Ovary (tissue), 3 donors: ENCODE results near the gene CFAP300.

Experiments used
- POLR2A ChIP-seq: fragments of 450-650 bp; IDR thresholded peaks from one replicate; pipeline ENCODE4 v1.6.1; 2017; ENCODE audit warnings: antibody characterized with exemption, mild to moderate bottlenecking, moderate library complexity
- TF ChIP-seq, protein P1 (sequence below), 3 donors: fragments of 450-650 bp in 2 of 3; fragments of 200-600 bp in 1 of 3; IDR thresholded peaks; one replicate each; pipeline versions ENCODE4 v1.5.1 to v1.8.0; 2016 to 2022; ENCODE audit warnings: antibody characterized with exemption in 3 of 3, mild to moderate bottlenecking in 1 of 3
- donor health status: DM: no; HTN: no; CAD: no.

DNA sequence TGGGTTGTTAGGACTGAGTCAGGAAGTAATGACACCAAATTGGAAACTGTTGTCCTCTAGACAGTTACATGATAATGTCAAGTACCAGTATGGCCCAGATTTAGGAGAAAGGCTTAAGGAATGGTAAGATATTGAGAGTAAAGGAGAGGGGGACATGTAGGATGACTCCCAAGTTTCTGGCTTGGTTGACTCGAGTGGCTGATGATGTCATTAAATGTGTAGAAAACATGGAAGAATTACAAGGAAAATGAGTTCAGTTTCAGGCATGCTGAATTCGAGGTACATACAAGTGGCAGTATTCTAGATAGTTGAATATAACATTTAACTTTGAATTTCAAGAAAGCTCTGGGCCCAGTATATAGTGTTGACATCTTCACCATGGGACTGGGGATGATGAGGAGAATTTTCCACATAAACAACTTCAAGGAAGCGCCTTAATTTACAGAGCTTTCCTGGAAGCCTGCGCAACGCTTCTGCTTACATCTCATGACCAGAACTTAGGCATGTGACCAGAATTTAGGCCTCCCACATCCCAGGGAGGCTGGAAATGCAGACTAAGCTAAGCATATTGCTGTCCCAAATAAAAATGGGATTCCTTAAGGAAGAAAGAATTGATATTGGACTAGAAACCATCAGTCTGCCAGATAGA is 3.8 kb downstream of the CFAP300 start:
- TF ChIP-seq, protein P1, sequence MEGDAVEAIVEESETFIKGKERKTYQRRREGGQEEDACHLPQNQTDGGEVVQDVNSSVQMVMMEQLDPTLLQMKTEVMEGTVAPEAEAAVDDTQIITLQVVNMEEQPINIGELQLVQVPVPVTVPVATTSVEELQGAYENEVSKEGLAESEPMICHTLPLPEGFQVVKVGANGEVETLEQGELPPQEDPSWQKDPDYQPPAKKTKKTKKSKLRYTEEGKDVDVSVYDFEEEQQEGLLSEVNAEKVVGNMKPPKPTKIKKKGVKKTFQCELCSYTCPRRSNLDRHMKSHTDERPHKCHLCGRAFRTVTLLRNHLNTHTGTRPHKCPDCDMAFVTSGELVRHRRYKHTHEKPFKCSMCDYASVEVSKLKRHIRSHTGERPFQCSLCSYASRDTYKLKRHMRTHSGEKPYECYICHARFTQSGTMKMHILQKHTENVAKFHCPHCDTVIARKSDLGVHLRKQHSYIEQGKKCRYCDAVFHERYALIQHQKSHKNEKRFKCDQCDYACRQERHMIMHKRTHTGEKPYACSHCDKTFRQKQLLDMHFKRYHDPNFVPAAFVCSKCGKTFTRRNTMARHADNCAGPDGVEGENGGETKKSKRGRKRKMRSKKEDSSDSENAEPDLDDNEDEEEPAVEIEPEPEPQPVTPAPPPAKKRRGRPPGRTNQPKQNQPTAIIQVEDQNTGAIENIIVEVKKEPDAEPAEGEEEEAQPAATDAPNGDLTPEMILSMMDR (IDR thresholded peaks at IDR 0.05): no peak
- no peak for TF ChIP-seq POLR2A
